ENCODE data around the gene OGFOD1.

DNA sequence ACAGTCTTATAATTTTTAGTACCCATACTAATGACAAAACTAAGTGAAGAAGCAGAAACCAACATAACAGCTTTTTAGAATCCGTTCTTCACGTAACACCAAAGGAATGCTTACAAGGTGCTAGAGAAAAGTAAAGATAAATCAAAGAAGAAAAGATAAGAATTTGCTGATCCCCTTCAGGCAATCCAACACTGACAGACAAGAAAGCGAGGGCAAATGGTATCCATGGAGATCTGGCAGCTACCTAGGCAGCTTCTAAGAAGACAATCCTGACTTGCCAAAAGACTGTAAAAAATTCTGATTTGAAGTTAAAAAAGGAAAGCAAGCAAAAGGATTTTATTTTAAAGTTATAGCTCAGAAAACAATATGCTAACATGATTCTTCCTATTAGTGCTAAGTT, 53.8 kb downstream of the OGFOD1 start:
- no peak for TF ChIP-seq POLR2AphosphoS5 (IDR thresholded peaks at IDR 0.05)
- no peak for TF ChIP-seq POLR2A (IDR thresholded peaks at IDR 0.05)

Measured in spleen (tissue), 3 donors.